Measurements from ENCODE around the gene CASKIN2.

Gene CASKIN2

GRCh38 chr17:75515496-75516254, at the start of gene CASKIN2:
TSS of gene CASKIN2 (minus strand) at chr17:75515537. CDS start at chr17:75513804, 1,733 bp downstream.
- Histone ChIP-seq H3K9ac (ENCODE audit: low read depth in 1 of 2, low read length in 2 of 2) (peak within 1 kb of the TSS; percentile 75 to 76), H3K4me1 (ENCODE audit: control insufficient read depth in 1 of 2, insufficient read depth in 2 of 2, low read length in 2 of 2) (peaks cover 32 to 45% of the 10 kb centered on the region in 2 donors), H3K27me3 (ENCODE audit: control insufficient read depth in 1 of 2, insufficient read depth in 2 of 2, low read length in 2 of 2) (no peaks in the 10 kb centered on the region), H3K27ac (ENCODE audit: low read depth, low read length) (peak within 1 kb of the TSS; percentile 77), H3K36me3 (ENCODE audit: control insufficient read depth in 1 of 2, insufficient read depth in 2 of 2, low read length in 2 of 2) (peaks cover 5 to 9% of the 10 kb centered on the region in 2 donors), H3K4me3 (ENCODE audit: low read depth in 1 of 2, low read length in 2 of 2) (peak within 1 kb of the TSS; percentile 86 to 89), H3K9me3 (ENCODE audit: control insufficient read depth in 1 of 2, low read length in 2 of 2) (no peaks in the 10 kb centered on the region)

GRCh38 chr17:75565066-75565465, 49.7 kb upstream of the CASKIN2 start:
- Histone ChIP-seq H3K4me1 (ENCODE audit: control insufficient read depth in 1 of 2, insufficient read depth in 2 of 2, low read length in 2 of 2) (no peaks in the 10 kb centered on the region), H3K36me3 (ENCODE audit: control insufficient read depth in 1 of 2, insufficient read depth in 2 of 2, low read length in 2 of 2) (peaks cover 40 to 78% of the 10 kb centered on the region in 2 donors), H3K27me3 (ENCODE audit: control insufficient read depth in 1 of 2, insufficient read depth in 2 of 2, low read length in 2 of 2) (no peaks in the 10 kb centered on the region), H3K27ac (ENCODE audit: low read depth, low read length) (no peak overlapping the region), H3K9me3 (ENCODE audit: control insufficient read depth in 1 of 2, low read length in 2 of 2) (no peaks in the 10 kb centered on the region), H3K4me3 (ENCODE audit: low read depth in 1 of 2, low read length in 2 of 2) (no peak overlapping the region), H3K9ac (ENCODE audit: low read depth in 1 of 2, low read length in 2 of 2) (no peak overlapping the region)

- no peaks in the 10 kb centered on the region for H3K9me3 ChIP-seq (ENCODE audit: control insufficient read depth in 1 of 2, low read length in 2 of 2)
- H3K27ac ChIP-seq (ENCODE audit: low read depth, low read length) = no peak overlapping the region
- no peaks in the 10 kb centered on the region for H3K4me1 ChIP-seq (ENCODE audit: control insufficient read depth in 1 of 2, insufficient read depth in 2 of 2, low read length in 2 of 2)
- H3K27me3 ChIP-seq (ENCODE audit: control insufficient read depth in 1 of 2, insufficient read depth in 2 of 2, low read length in 2 of 2) = no peaks in the 10 kb centered on the region
- H3K4me3 ChIP-seq (ENCODE audit: low read depth in 1 of 2, low read length in 2 of 2) = no peak overlapping the region
- H3K9ac ChIP-seq (ENCODE audit: low read depth in 1 of 2, low read length in 2 of 2) = no peak overlapping the region
- peaks cover 46 to 81% of the 10 kb centered on the region in 2 donors for H3K36me3 ChIP-seq (ENCODE audit: control insufficient read depth in 1 of 2, insufficient read depth in 2 of 2, low read length in 2 of 2)
Measured at GRCh38 chr17:75564195-75564594, 48.9 kb upstream of the CASKIN2 start.

GRCh38 chr17:75563063-75563758, 47.9 kb upstream of the CASKIN2 start:
- Histone ChIP-seq H3K9ac (ENCODE audit: low read depth in 1 of 2, low read length in 2 of 2) (no peak overlapping the region), H3K4me1 (ENCODE audit: control insufficient read depth in 1 of 2, insufficient read depth in 2 of 2, low read length in 2 of 2) (peaks cover 3% of the 10 kb centered on the region in 2 donors), H3K36me3 (ENCODE audit: control insufficient read depth in 1 of 2, insufficient read depth in 2 of 2, low read length in 2 of 2) (peaks cover 39 to 78% of the 10 kb centered on the region in 2 donors), H3K9me3 (ENCODE audit: control insufficient read depth in 1 of 2, low read length in 2 of 2) (no peaks in the 10 kb centered on the region), H3K27ac (ENCODE audit: low read depth, low read length) (no peak overlapping the region), H3K4me3 (ENCODE audit: low read depth in 1 of 2, low read length in 2 of 2) (no peak overlapping the region), H3K27me3 (ENCODE audit: control insufficient read depth in 1 of 2, insufficient read depth in 2 of 2, low read length in 2 of 2) (no peaks in the 10 kb centered on the region)

- peaks cover 35 to 77% of the 10 kb centered on the region in 2 donors for H3K36me3 ChIP-seq (ENCODE audit: control insufficient read depth in 1 of 2, insufficient read depth in 2 of 2, low read length in 2 of 2)
- H3K9ac ChIP-seq (ENCODE audit: low read depth in 1 of 2, low read length in 2 of 2) = no peak overlapping the region
- H3K27ac ChIP-seq (ENCODE audit: low read depth, low read length) = no peak overlapping the region
- no peaks in the 10 kb centered on the region for H3K27me3 ChIP-seq (ENCODE audit: control insufficient read depth in 1 of 2, insufficient read depth in 2 of 2, low read length in 2 of 2)
- no peaks in the 10 kb centered on the region for H3K9me3 ChIP-seq (ENCODE audit: control insufficient read depth in 1 of 2, low read length in 2 of 2)
- H3K4me1 ChIP-seq (ENCODE audit: control insufficient read depth in 1 of 2, insufficient read depth in 2 of 2, low read length in 2 of 2) = peaks cover 13 to 14% of the 10 kb centered on the region in 2 donors
- H3K4me3 ChIP-seq (ENCODE audit: low read depth in 1 of 2, low read length in 2 of 2) = no peak overlapping the region
Measured at GRCh38 chr17:75561927-75562603, 46.7 kb upstream of the CASKIN2 start.

- Histone ChIP-seq H3K36me3 (ENCODE audit: control insufficient read depth in 1 of 2, insufficient read depth in 2 of 2, low read length in 2 of 2) (peaks cover 26 to 57% of the 10 kb centered on the region in 2 donors), H3K9ac (ENCODE audit: low read depth in 1 of 2, low read length in 2 of 2) (no peak overlapping the region), H3K9me3 (ENCODE audit: control insufficient read depth in 1 of 2, low read length in 2 of 2) (no peaks in the 10 kb centered on the region), H3K27ac (ENCODE audit: low read depth, low read length) (no peak overlapping the region), H3K27me3 (ENCODE audit: control insufficient read depth in 1 of 2, insufficient read depth in 2 of 2, low read length in 2 of 2) (no peaks in the 10 kb centered on the region), H3K4me3 (ENCODE audit: low read depth in 1 of 2, low read length in 2 of 2) (no peak overlapping the region), H3K4me1 (ENCODE audit: control insufficient read depth in 1 of 2, insufficient read depth in 2 of 2, low read length in 2 of 2) (peaks cover 30% of the 10 kb centered on the region in 2 donors)
Measured at GRCh38 chr17:75559958-75560533, 44.7 kb upstream of the CASKIN2 start.

GRCh38 chr17:75558666-75559530, 43.6 kb upstream of the CASKIN2 start:
- peaks cover 30% of the 10 kb centered on the region in 2 donors for H3K4me1 ChIP-seq (ENCODE audit: control insufficient read depth in 1 of 2, insufficient read depth in 2 of 2, low read length in 2 of 2)
- H3K27ac ChIP-seq (ENCODE audit: low read depth, low read length) = no peak overlapping the region
- peak overlapping the region; percentile 43 to 45 for H3K9ac ChIP-seq (ENCODE audit: low read depth in 1 of 2, low read length in 2 of 2)
- H3K4me3 ChIP-seq (ENCODE audit: low read depth in 1 of 2, low read length in 2 of 2) = no peak overlapping the region
- H3K9me3 ChIP-seq (ENCODE audit: control insufficient read depth in 1 of 2, low read length in 2 of 2) = no peaks in the 10 kb centered on the region
- peaks cover 22 to 46% of the 10 kb centered on the region in 2 donors for H3K36me3 ChIP-seq (ENCODE audit: control insufficient read depth in 1 of 2, insufficient read depth in 2 of 2, low read length in 2 of 2)
- no peaks in the 10 kb centered on the region for H3K27me3 ChIP-seq (ENCODE audit: control insufficient read depth in 1 of 2, insufficient read depth in 2 of 2, low read length in 2 of 2)

- Histone ChIP-seq H3K4me1 (ENCODE audit: control insufficient read depth in 1 of 2, insufficient read depth in 2 of 2, low read length in 2 of 2) (peaks cover 30% of the 10 kb centered on the region in 2 donors), H3K9me3 (ENCODE audit: control insufficient read depth in 1 of 2, low read length in 2 of 2) (no peaks in the 10 kb centered on the region)
Measured at GRCh38 chr17:75557852-75558665, 42.7 kb upstream of the CASKIN2 start.

More at GRCh38 chr17:75557852-75558665, 42.7 kb upstream of the CASKIN2 start:
- H3K27me3 ChIP-seq (ENCODE audit: control insufficient read depth in 1 of 2, insufficient read depth in 2 of 2, low read length in 2 of 2) = no peaks in the 10 kb centered on the region
- no peak overlapping the region for H3K4me3 ChIP-seq (ENCODE audit: low read depth in 1 of 2, low read length in 2 of 2)
- peak overlapping the region; percentile 71 for H3K27ac ChIP-seq (ENCODE audit: low read depth, low read length)
- peak overlapping the region; percentile 43 to 45 for H3K9ac ChIP-seq (ENCODE audit: low read depth in 1 of 2, low read length in 2 of 2)
- peaks cover 15 to 43% of the 10 kb centered on the region in 2 donors for H3K36me3 ChIP-seq (ENCODE audit: control insufficient read depth in 1 of 2, insufficient read depth in 2 of 2, low read length in 2 of 2)
